Urinary bladder (tissue), 4 donors: ENCODE data around the gene TEAD2. TPM values are rescaled to one million over a fixed set of nuclear protein-coding genes. Genes with fewer than 3 reads are reported as not detected.

Experiments
- DNase-seq: peaks from one replicate; pipeline ENCODE4 v3.0.0-alpha.2; 2015; ENCODE audit errors: extremely low spot score
- H3K27ac ChIP-seq: one replicate; pipeline ENCODE4 v1.5.1; 2013; ENCODE audit warnings: low read depth, mild to moderate bottlenecking, moderate library complexity
- H3K36me3 ChIP-seq: one replicate; pipeline ENCODE4 v1.6.1; 2013; ENCODE audit warnings: mild to moderate bottlenecking, moderate library complexity; ENCODE audit not compliant: insufficient read depth
- H3K4me1 ChIP-seq: one replicate; pipeline ENCODE4 v1.6.1; 2013; ENCODE audit warnings: mild to moderate bottlenecking, moderate library complexity; ENCODE audit not compliant: insufficient read depth
- H3K4me3 ChIP-seq: one replicate; pipeline ENCODE4 v1.5.1; 2013; ENCODE audit warnings: low read depth, low read length
- WGBS: extraction: QIAGEN DNeasy Blood & Tissue Kit; methylation state at CpG from one replicate; pipeline ENCODE4 v1.1.7; 2013; 5-methylcytosine and 5-hydroxymethylcytosine counted together
- polyA plus RNA-seq: library from polyadenylated mRNA; stranded (reverse); fragments of 200-250 nt; gene quantifications from one replicate; pipeline ENCODE4 v1.2.3, GENCODE V29; 2013
- total RNA-seq: library from RNA; depleted of rRNA; stranded (reverse); fragments of >200 nt; gene quantifications from one replicate; pipeline ENCODE4 v1.2.3, GENCODE V29; 2014
- donor health status: healthy with polysubstance abuse.
- donor health status: healthy.

Gene TEAD2
- total RNA-seq (21.1 TPM), polyA plus RNA-seq (54.8 TPM)

- peak within 1 kb of the TSS; percentile 62 for H3K27ac ChIP-seq
- DNase-seq, result no peak
- H3K36me3 ChIP-seq, result no peaks in the 10 kb centered on the region
- H3K4me1 ChIP-seq, result no peaks in the 10 kb centered on the region
- peak within 1 kb of the TSS; percentile 63 for H3K4me3 ChIP-seq
- under 1% methylated on average over 52 of the region's 52 CpGs for WGBS
Measured at GRCh38 chr19:49362048-49362928, at the start of gene TEAD2. TSS of gene TEAD2 (minus strand) at chr19:49362416. CDS start at chr19:49360075, 2,341 bp downstream.

- Histone ChIP-seq H3K36me3 (no peaks in the 10 kb centered on the region), H3K27ac (no peak overlapping the region), H3K4me1 (no peaks in the 10 kb centered on the region), H3K4me3 (no peak overlapping the region)
- WGBS, result 56% methylated on average over 3 of the region's 3 CpGs
- no peak for DNase-seq
Measured at GRCh38 chr19:49411681-49412326, 49.6 kb upstream of the TEAD2 start.

- no peaks in the 10 kb centered on the region for H3K4me1 ChIP-seq
Measured at GRCh38 chr19:49409441-49410029, 47.3 kb upstream of the TEAD2 start.

GRCh38 chr19:49408816-49409440, 46.7 kb upstream of the TEAD2 start:
- WGBS, result 79% methylated on average over 8 of the region's 8 CpGs
- H3K36me3 ChIP-seq, result no peaks in the 10 kb centered on the region
- no peak for DNase-seq
- no peak overlapping the region for H3K27ac ChIP-seq
- no peaks in the 10 kb centered on the region for H3K4me1 ChIP-seq
- H3K4me3 ChIP-seq, result no peak overlapping the region

More at GRCh38 chr19:49409441-49410029, 47.3 kb upstream of the TEAD2 start:
- 72% methylated on average over 5 of the region's 5 CpGs for WGBS
- H3K27ac ChIP-seq, result no peak overlapping the region
- DNase-seq, result no peak
- H3K4me3 ChIP-seq, result no peak overlapping the region
- H3K36me3 ChIP-seq, result no peaks in the 10 kb centered on the region

- H3K36me3 ChIP-seq, result no peaks in the 10 kb centered on the region
- DNase-seq, result no peak
- H3K4me1 ChIP-seq, result no peaks in the 10 kb centered on the region
- H3K27ac ChIP-seq, result no peak overlapping the region
- WGBS, result 87% methylated on average over 16 of the region's 16 CpGs
- H3K4me3 ChIP-seq, result no peak overlapping the region
Measured at GRCh38 chr19:49407482-49408015, 45.3 kb upstream of the TEAD2 start.

GRCh38 chr19:49407079-49407478, 44.9 kb upstream of the TEAD2 start:
- H3K27ac ChIP-seq, result no peak overlapping the region
- no peaks in the 10 kb centered on the region for H3K4me1 ChIP-seq
- H3K36me3 ChIP-seq, result no peaks in the 10 kb centered on the region
- no peak overlapping the region for H3K4me3 ChIP-seq
- 78% methylated on average over 7 of the region's 7 CpGs for WGBS
- DNase-seq, result no peak

GRCh38 chr19:49403404-49404187, 41.4 kb upstream of the TEAD2 start:
- whole genome bisulfite sequencing, result 44% methylated on average over 7 of the region's 7 CpGs
- H3K36me3 ChIP-seq, result no peaks in the 10 kb centered on the region
- no peak overlapping the region for H3K27ac ChIP-seq
- no peaks in the 10 kb centered on the region for H3K4me1 ChIP-seq
- no peak overlapping the region for H3K4me3 ChIP-seq
- DNase-seq, result no peak

GRCh38 chr19:49400029-49400428, 37.8 kb upstream of the TEAD2 start:
- H3K36me3 ChIP-seq, result no peaks in the 10 kb centered on the region
- DNase-seq, result no peak
- WGBS, result 78% methylated on average over 6 of the region's 6 CpGs
- no peak overlapping the region for H3K27ac ChIP-seq
- no peak overlapping the region for H3K4me3 ChIP-seq
- no peaks in the 10 kb centered on the region for H3K4me1 ChIP-seq

- Histone ChIP-seq H3K36me3 (no peaks in the 10 kb centered on the region), H3K4me1 (no peaks in the 10 kb centered on the region), H3K27ac (no peak overlapping the region), H3K4me3 (no peak overlapping the region)
- no peak for DNase-seq
- WGBS, result 83% methylated on average over 6 of the region's 6 CpGs
Measured at GRCh38 chr19:49398931-49399330, 36.7 kb upstream of the TEAD2 start.

GRCh38 chr19:49398001-49398615, 35.9 kb upstream of the TEAD2 start:
- 57% methylated on average over 11 of the region's 11 CpGs for WGBS
- DNase-seq, result no peak
- no peaks in the 10 kb centered on the region for H3K36me3 ChIP-seq
- H3K4me1 ChIP-seq, result no peaks in the 10 kb centered on the region
- H3K4me3 ChIP-seq, result no peak overlapping the region
- H3K27ac ChIP-seq, result no peak overlapping the region

- Histone ChIP-seq H3K4me1 (no peaks in the 10 kb centered on the region), H3K36me3 (no peaks in the 10 kb centered on the region), H3K27ac (no peak overlapping the region), H3K4me3 (no peak overlapping the region)
- no peak for DNase-seq
- WGBS, result 78% methylated on average over 8 of the region's 8 CpGs
Measured at GRCh38 chr19:49396738-49397505, 34.7 kb upstream of the TEAD2 start.
